HepG2 (cell line): ENCODE measurements around the gene HINFP. TPM values are rescaled to one million over a fixed set of nuclear protein-coding genes. Genes with fewer than 3 reads are reported as not detected.

ENCODE experiments used
- ATAC-seq: fragments of 200-7000 bp; cut with Tn5 transposase; 3 replicates; pipeline ENCODE4 v1.9.1; 2020; ENCODE audit warnings: mild to moderate bottlenecking, moderate library complexity
- BruUV-seq: library from RNA; stranded (reverse); fragments of 400-500 nt; replicated peaks from 2 replicates; lab custom pipeline; 2021; lab: Mats Ljungman, UMichigan
- CTCF ChIA-PET: fragments of 300-600 bp; formaldehyde crosslinking; extraction: SDS; loops from one replicate; lab custom pipeline; 2021; ENCODE audit warnings: low total read pairs, inconsistent platforms, low intra/inter-chr PET ratio; lab: Yijun Ruan, JAX
- POLR2A ChIA-PET: fragments of 350-600 bp; sonication (Branson Sonifier 250); formaldehyde crosslinking; loops from one replicate; lab custom pipeline; 2020; ENCODE audit warnings: antibody characterized with exemption, inconsistent platforms; lab: Yijun Ruan, JAX
- DNase-seq: peaks from one replicate; pipeline ENCODE4 v3.0.0-alpha.2; 2015; ENCODE audit warnings: low spot score
- FAIRE-seq: peaks from 3 replicates; lab custom pipeline; 2011; peaks lifted over from hg19 to GRCh38; lab: Jason Lieb, UNC
- H2AFZ ChIP-seq: one replicate; pipeline ENCODE4 v1.6.1; 2011; ENCODE audit warnings: low read length, inconsistent platforms
- H3K27ac ChIP-seq: fragments of 300-600 bp; 3 replicates; pipeline ENCODE4 v1.8.0; 2011; ENCODE audit warnings: mixed run types, mild to moderate bottlenecking, mixed read lengths, low read length, inconsistent platforms; ENCODE audit not compliant: insufficient read depth; ENCODE audit errors: extremely low read length
- H3K27me3 ChIP-seq, 2 experiments: fragments of 200-600 bp in 1 of 2; 2 replicates in 1 of 2; 3 replicates in 1 of 2; pipeline versions ENCODE4 v1.6.0 to v1.8.0; 2011; ENCODE audit warnings: low read length in 2 of 2, mild to moderate bottlenecking in 2 of 2, moderate library complexity in 2 of 2, inconsistent platforms in 1 of 2; ENCODE audit not compliant: insufficient read depth in 2 of 2, control insufficient read depth in 1 of 2
- H3K36me3 ChIP-seq, 2 experiments: fragments of 200-600 bp in 1 of 2; replicated peaks in 1 of 2; 2 replicates in 1 of 2; 3 replicates in 1 of 2; pipeline versions ENCODE4 v1.5.1 to v1.8.0; 2011; ENCODE audit warnings: low read length in 2 of 2, inconsistent platforms in 1 of 2; ENCODE audit not compliant: insufficient read depth in 2 of 2, control insufficient read depth in 1 of 2
- H3K4me1 ChIP-seq: 2 replicates; pipeline ENCODE4 v1.5.1; 2012; ENCODE audit warnings: low read length, inconsistent platforms; ENCODE audit not compliant: insufficient read depth
- H3K4me2 ChIP-seq: 2 replicates; pipeline ENCODE4 v1.6.0; 2011; ENCODE audit warnings: low read depth, low read length, inconsistent platforms
- H3K4me3 ChIP-seq, 3 experiments: fragments of 200-600 bp in 1 of 3; sonication (generic), shearing (Covaris generic) in 1 of 3; replicated peaks in 1 of 3; 2 replicates each; pipeline ENCODE4 v1.5.1; 2011 to 2016; ENCODE audit warnings: low read length in 3 of 3, inconsistent platforms in 2 of 3, low read depth in 2 of 3, mild to moderate bottlenecking in 2 of 3, control low read depth in 1 of 3, mixed read lengths in 1 of 3; ENCODE audit not compliant: insufficient read depth in 1 of 3
- H3K79me2 ChIP-seq: one replicate; pipeline ENCODE4 v1.6.1; 2011; ENCODE audit warnings: low read length, inconsistent platforms; ENCODE audit not compliant: insufficient read depth
- H3K9ac ChIP-seq: 2 replicates; pipeline ENCODE4 v1.6.0; 2011; ENCODE audit warnings: mild to moderate bottlenecking, low read depth, low read length, inconsistent platforms; ENCODE audit not compliant: insufficient read depth
- H3K9me3 ChIP-seq: 2 replicates; pipeline ENCODE4 v1.5.1; 2012; ENCODE audit warnings: mild to moderate bottlenecking, low read length
- H4K20me1 ChIP-seq: 2 replicates; pipeline ENCODE4 v1.6.0; 2011; ENCODE audit warnings: inconsistent platforms, mild to moderate bottlenecking, low read length, moderate library complexity; ENCODE audit not compliant: insufficient read depth
- AGO2 ChIP-seq: fragments of 200-400 bp; formaldehyde crosslinking; optimal IDR thresholded peaks from 2 replicates; pipeline ENCODE3; 2017; ENCODE audit warnings: mild to moderate bottlenecking, low read depth, low read length, moderate library complexity
- ATF5 ChIP-seq: sonication (generic); formaldehyde crosslinking; IDR thresholded peaks from 2 replicates; pipeline ENCODE4 v1.4.0; 2020; ENCODE audit warnings: mild to moderate bottlenecking, low read depth, missing genetic modification reagents
- CEBPG ChIP-seq: IDR thresholded peaks from 2 replicates; pipeline ENCODE4 v1.6.1; 2016
- DRAP1 ChIP-seq: IDR thresholded peaks from 2 replicates; pipeline ENCODE4 v1.6.1; 2016; ENCODE audit warnings: missing genetic modification reagents, missing compliant biosample characterization
- ESRRA ChIP-seq: sonication (generic); formaldehyde crosslinking; IDR thresholded peaks from 2 replicates; pipeline ENCODE4 v1.5.1; 2020; ENCODE audit warnings: mild to moderate bottlenecking, low read depth, missing genetic modification reagents
- HES4 ChIP-seq: sonication (generic); formaldehyde crosslinking; IDR thresholded peaks from 2 replicates; pipeline ENCODE4 v1.9.0; 2021; ENCODE audit warnings: mild to moderate bottlenecking, missing genetic modification reagents, borderline replicate concordance
- MEIS2 ChIP-seq: sonication (generic); formaldehyde crosslinking; IDR thresholded peaks from 2 replicates; pipeline ENCODE4 v1.9.0; 2021; ENCODE audit warnings: mild to moderate bottlenecking, missing genetic modification reagents
- MTF1 ChIP-seq: sonication (generic); formaldehyde crosslinking; IDR thresholded peaks from 2 replicates; pipeline ENCODE4 v1.5.0; 2020; ENCODE audit warnings: missing genetic modification reagents
- POGK ChIP-seq: sonication (generic); formaldehyde crosslinking; conservative IDR thresholded peaks from 2 replicates; pipeline ENCODE4 v1.8.0; 2022; ENCODE audit warnings: mild to moderate bottlenecking, moderate library complexity, missing genetic modification reagents
- SALL1 ChIP-seq: sonication (generic); formaldehyde crosslinking; IDR thresholded peaks from 2 replicates; pipeline ENCODE4 v1.8.0; 2022; ENCODE audit warnings: mild to moderate bottlenecking, missing genetic modification reagents
- SKIL ChIP-seq: sonication (generic); formaldehyde crosslinking; IDR thresholded peaks from 2 replicates; pipeline ENCODE4 v1.8.0; 2022; ENCODE audit warnings: missing genetic modification reagents, mild to moderate bottlenecking, moderate library complexity, borderline replicate concordance
- TBX2 ChIP-seq: sonication (generic); formaldehyde crosslinking; IDR thresholded peaks from 2 replicates; pipeline ENCODE4 v1.5.0; 2020; ENCODE audit warnings: missing genetic modification reagents, mild to moderate bottlenecking, borderline replicate concordance
- TGIF2 ChIP-seq: IDR thresholded peaks from 2 replicates; pipeline ENCODE4 v1.6.1; 2016; ENCODE audit warnings: control low read depth, missing compliant biosample characterization
- ZNF256 ChIP-seq: sonication (generic); formaldehyde crosslinking; conservative IDR thresholded peaks from 2 replicates; pipeline ENCODE4 v1.4.0; 2020; ENCODE audit warnings: missing genetic modification reagents
- ZNF335 ChIP-seq: sonication (generic); formaldehyde crosslinking; IDR thresholded peaks from 2 replicates; pipeline ENCODE4 v1.4.0; 2020; ENCODE audit warnings: missing genetic modification reagents
- ZNF543 ChIP-seq: sonication (generic); formaldehyde crosslinking; IDR thresholded peaks from 2 replicates; pipeline ENCODE4 v1.4.0; 2020; ENCODE audit warnings: mild to moderate bottlenecking, missing genetic modification reagents
- ZNF703 ChIP-seq: sonication (generic); formaldehyde crosslinking; IDR thresholded peaks from 2 replicates; pipeline ENCODE4 v1.5.1; 2020; ENCODE audit warnings: missing genetic modification reagents, mild to moderate bottlenecking, moderate library complexity, borderline replicate concordance
- ZNF891 ChIP-seq: sonication (generic); formaldehyde crosslinking; IDR thresholded peaks from 2 replicates; pipeline ENCODE4 v1.5.0; 2020; ENCODE audit warnings: mild to moderate bottlenecking, missing genetic modification reagents
- ZSCAN9 ChIP-seq: IDR thresholded peaks from 2 replicates; pipeline ENCODE4 v1.6.1; 2016; ENCODE audit warnings: borderline replicate concordance
- WGBS: methylation state at CpG from one replicate; pipeline ENCODE4 v1.1.6; 2017; ENCODE audit warnings: low lambda C conversion rate; 5-methylcytosine and 5-hydroxymethylcytosine counted together
- in situ Hi-C: cut with HindIII; loops from 2 replicates; pipeline ENCODE4 v1.10.0; 2017; ENCODE audit warnings: low pct_unique_long_range_greater_than_20kb; ENCODE audit not compliant: extremely low pct_ligation_motif_present
- intact Hi-C: fragments of 100-400 bp; cut with micrococcal nuclease; formaldehyde crosslinking; loops from one replicate; pipeline ENCODE4 v1.10.0; 2022; ENCODE audit not compliant: unreplicated experiment
- polyA plus RNA-seq, 8 experiments: library from polyadenylated mRNA; depleted of rRNA in 3 of 8; stranded (reverse) in 7 of 8; unstranded in 1 of 8; fragments of >200 nt; fragmentation: Illumina TruSeq in 4 of 8; extraction: Trizol in 4 of 8; gene quantifications; 2 replicates each; pipeline versions ENCODE4 v1.2.1 to v1.2.3, GENCODE V29; 2011 to 2016; ENCODE audit warnings: low read depth in 4 of 8, missing spikeins in 1 of 8, mixed read lengths in 1 of 8; ENCODE audit not compliant: insufficient read depth in 1 of 8
- total RNA-seq, 5 experiments: library from RNA; depleted of rRNA; stranded (reverse); fragments of >200 nt; fragmentation: Illumina TruSeq; extraction: Trizol; gene quantifications; 2 replicates each; pipeline ENCODE4 v1.2.3, GENCODE V29; 2016; ENCODE audit warnings: low read depth in 1 of 5

The HINFP gene
- total and polyA plus RNA-seq, 2 of the 13 experiments (the other 11 are each of a cell fraction or from before 2014, with no cell fraction given) = 15.1 to 21.4 TPM

GRCh38 chr11:119113716-119114115, 7.7 kb upstream of the HINFP start (continued):
- TF ChIP-seq SALL1 (CRISPR knock-in tag) = no peak
- TF ChIP-seq SKIL = no peak
- no peak for TF ChIP-seq MTF1 (CRISPR knock-in tag)
- TF ChIP-seq HES4 (CRISPR knock-in tag) = no peak
- no peak for TF ChIP-seq ZNF543
- no peak for TF ChIP-seq ZSCAN9 (CRISPR knock-in tag)
- no peak for TF ChIP-seq TBX2 (CRISPR knock-in tag)
- TF ChIP-seq, all 625 proteins: peak for 0

- POLR2A ChIA-PET = no interaction called here
- no TSS peak for BruUV-seq
- WGBS = 100% methylated on average over 5 of the region's 5 CpGs
- ATAC-seq = no peak
- no peak for DNase-seq
- FAIRE-seq = no peak
- Histone ChIP-seq H3K79me2 (no peaks in the 10 kb centered on the region), H3K4me3 (no peak overlapping the region), H3K4me2 (no peak overlapping the region), H2AFZ (no peak overlapping the region), H3K9me3 (no peaks in the 10 kb centered on the region), H4K20me1 (no peaks in the 10 kb centered on the region), H3K4me1 (peaks cover 7% of the 10 kb centered on the region), H3K36me3 (peaks cover 14 to 34% of the 10 kb centered on the region in 2 experiments), H3K27me3 (no peaks in the 10 kb centered on the region), H3K27ac (no peak overlapping the region), H3K9ac (no peak overlapping the region)
- intact Hi-C loops = no loop called here
- CTCF ChIA-PET = no interaction called here
- in situ Hi-C loops = no loop called here
- TF ChIP-seq MEIS2 (CRISPR knock-in tag) = no peak
- no peak for TF ChIP-seq ZNF335 (CRISPR knock-in tag)
- no peak for TF ChIP-seq ATF5
- TF ChIP-seq TGIF2 = no peak
- TF ChIP-seq ZNF891 (CRISPR knock-in tag) = no peak
- TF ChIP-seq CEBPG (CRISPR knock-in tag) = no peak
- TF ChIP-seq POGK (CRISPR knock-in tag) = no peak
- no peak for TF ChIP-seq DRAP1 (CRISPR knock-in tag)
- no peak for TF ChIP-seq ESRRA (CRISPR knock-in tag)
- TF ChIP-seq ZNF703 = no peak
- no peak for TF ChIP-seq ZNF256
- no peak for TF ChIP-seq AGO2
These were observed 7.0 kb upstream of the HINFP start for GRCh38 chr11:119114351-119114750.
